ENCODE results near the gene SARS1.

DNA sequence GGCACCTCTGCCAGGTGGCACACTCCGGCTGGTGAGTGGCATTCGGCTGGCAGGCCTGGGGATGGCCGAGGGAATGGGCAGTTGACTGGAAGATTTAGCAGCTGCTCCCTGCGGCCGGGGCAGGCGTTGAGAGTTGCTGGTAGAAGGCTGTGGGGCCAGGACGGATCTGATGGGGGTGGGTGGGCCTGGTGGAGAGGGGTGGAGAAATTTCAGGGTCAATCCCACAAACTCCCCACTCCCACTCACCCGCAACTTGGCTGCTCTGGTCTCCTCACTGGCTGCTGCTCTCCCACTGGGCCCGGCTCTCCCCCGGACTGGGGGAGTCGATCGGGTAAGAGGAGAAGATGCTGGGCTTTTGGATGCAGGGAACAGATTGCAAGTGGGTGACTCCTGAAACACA lies 67.1 kb downstream of the SARS1 start:
- TF ChIP-seq, protein P1, sequence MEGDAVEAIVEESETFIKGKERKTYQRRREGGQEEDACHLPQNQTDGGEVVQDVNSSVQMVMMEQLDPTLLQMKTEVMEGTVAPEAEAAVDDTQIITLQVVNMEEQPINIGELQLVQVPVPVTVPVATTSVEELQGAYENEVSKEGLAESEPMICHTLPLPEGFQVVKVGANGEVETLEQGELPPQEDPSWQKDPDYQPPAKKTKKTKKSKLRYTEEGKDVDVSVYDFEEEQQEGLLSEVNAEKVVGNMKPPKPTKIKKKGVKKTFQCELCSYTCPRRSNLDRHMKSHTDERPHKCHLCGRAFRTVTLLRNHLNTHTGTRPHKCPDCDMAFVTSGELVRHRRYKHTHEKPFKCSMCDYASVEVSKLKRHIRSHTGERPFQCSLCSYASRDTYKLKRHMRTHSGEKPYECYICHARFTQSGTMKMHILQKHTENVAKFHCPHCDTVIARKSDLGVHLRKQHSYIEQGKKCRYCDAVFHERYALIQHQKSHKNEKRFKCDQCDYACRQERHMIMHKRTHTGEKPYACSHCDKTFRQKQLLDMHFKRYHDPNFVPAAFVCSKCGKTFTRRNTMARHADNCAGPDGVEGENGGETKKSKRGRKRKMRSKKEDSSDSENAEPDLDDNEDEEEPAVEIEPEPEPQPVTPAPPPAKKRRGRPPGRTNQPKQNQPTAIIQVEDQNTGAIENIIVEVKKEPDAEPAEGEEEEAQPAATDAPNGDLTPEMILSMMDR (IDR thresholded peaks at IDR 0.05; ENCODE audit: borderline replicate concordance, extremely low read depth, low read length, poor library complexity, severe bottlenecking) = no peak
- TF ChIP-seq EZH2 (IDR thresholded peaks at IDR 0.05; ENCODE audit: borderline replicate concordance, low read depth, low read length, severe bottlenecking) = no peak

Measured in DND-41 (cell line).